ENCODE measurements around the gene BAIAP2L2.

BAIAP2L2 gene

DNA sequence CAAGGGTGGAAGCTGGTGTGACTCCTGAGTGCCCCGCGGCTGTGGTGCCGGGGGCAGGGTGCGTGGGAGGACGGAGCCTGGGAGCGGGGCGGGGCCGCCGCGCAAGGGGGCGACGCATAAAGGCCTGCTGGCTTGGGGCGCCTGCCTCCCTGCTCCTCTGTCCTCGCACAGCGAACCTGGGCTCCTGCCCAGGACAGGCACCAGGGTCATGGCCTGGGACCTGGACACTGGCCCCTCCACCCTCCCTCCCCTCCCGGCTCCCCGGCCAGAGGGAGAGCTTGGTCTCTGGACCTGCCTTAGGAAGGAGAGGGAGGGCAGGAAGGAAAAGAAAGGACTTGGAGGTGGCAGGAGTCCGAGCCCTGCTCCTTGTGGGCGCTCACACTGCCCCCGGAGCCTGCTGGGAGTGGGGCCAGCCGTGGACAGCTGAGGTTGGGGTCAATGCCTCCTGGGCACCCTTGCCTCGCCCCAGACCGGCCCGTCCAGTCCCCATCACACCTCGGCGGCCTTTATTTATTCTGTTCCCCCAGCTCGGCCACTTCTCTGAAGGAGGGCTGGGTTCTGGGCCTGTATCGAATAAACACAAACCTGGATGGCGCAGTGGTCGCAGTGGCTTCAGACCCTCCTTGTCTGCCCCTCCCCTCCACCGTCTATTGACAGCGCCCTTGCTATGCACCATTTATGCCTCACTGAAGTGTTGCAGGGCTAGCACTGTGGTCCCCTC lies 35.2 kb downstream of the BAIAP2L2 start:
- in situ Hi-C loops (cut with HindIII; ENCODE audit: low pct_ligation_motif_present, low sequenced_read_pairs): loop anchor here (25.0 kb wide), 1 partner anchor 262 kb away; no protein-coding TSS in a partner anchor
- no peak for DNase-seq
- Histone ChIP-seq H3K27ac (no peak overlapping the region), H3K4me3 (ENCODE audit: low read depth, low read length) (no peak overlapping the region), H3K27me3 (replicated peaks) (no peaks in the 10 kb centered on the region), H3K36me3 (replicated peaks) (peaks cover 3% of the 10 kb centered on the region)
- TF ChIP-seq, protein P1, sequence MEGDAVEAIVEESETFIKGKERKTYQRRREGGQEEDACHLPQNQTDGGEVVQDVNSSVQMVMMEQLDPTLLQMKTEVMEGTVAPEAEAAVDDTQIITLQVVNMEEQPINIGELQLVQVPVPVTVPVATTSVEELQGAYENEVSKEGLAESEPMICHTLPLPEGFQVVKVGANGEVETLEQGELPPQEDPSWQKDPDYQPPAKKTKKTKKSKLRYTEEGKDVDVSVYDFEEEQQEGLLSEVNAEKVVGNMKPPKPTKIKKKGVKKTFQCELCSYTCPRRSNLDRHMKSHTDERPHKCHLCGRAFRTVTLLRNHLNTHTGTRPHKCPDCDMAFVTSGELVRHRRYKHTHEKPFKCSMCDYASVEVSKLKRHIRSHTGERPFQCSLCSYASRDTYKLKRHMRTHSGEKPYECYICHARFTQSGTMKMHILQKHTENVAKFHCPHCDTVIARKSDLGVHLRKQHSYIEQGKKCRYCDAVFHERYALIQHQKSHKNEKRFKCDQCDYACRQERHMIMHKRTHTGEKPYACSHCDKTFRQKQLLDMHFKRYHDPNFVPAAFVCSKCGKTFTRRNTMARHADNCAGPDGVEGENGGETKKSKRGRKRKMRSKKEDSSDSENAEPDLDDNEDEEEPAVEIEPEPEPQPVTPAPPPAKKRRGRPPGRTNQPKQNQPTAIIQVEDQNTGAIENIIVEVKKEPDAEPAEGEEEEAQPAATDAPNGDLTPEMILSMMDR (IDR thresholded peaks at IDR 0.05; ENCODE audit: low read depth, low read length, missing control alignments): no peak

DNA sequence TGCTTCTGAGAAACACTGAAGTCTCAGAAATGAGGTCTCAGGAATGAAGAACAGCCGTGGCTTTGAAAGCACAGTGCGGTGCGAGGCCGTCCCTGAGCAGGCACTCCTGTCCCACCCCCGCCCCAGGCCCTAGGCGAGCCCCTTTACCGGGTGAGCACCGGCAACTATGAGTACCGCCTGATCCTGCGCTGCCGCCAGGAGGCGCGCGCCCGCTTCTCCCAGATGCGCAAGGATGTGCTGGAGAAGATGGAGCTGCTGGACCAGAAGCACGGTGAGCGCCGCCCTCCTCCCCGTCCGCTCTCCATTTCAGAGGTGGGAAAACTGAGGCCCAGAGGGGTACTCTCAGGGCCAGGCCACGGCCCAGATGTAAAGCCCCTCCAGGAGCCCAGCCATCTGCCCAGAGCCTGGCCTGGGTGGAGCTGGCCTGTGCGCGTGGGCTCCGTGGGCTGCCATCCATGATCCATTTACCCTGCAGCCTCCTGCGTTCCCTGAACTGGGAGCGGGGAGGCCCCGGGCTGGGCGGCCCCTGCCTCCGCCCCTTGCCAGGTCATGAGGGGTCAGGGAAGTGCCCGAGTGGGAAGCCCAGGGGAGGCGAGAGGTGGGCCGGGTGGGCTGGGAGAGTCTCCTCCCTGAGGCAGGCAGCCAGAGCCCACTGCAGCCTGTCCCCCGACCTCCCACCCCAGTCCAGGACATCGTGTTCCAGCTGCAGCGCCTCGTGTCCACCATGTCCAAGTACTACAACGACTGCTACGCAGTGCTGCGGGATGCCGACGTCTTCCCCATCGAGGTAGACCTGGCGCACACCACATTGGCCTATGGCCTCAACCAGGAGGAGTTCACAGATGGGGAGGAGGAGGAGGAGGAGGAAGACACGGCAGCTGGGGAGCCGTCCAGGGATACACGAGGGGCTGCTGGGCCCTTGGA lies 36.0 kb downstream of the BAIAP2L2 start:
- DNase-seq: no peak
- in situ Hi-C loops (cut with HindIII; ENCODE audit: low pct_ligation_motif_present, low sequenced_read_pairs): loop anchor here (25.0 kb wide), 1 partner anchor 263 kb away; no protein-coding TSS in a partner anchor
- peaks cover 3% of the 10 kb centered on the region for H3K36me3 ChIP-seq (replicated peaks)

DNA sequence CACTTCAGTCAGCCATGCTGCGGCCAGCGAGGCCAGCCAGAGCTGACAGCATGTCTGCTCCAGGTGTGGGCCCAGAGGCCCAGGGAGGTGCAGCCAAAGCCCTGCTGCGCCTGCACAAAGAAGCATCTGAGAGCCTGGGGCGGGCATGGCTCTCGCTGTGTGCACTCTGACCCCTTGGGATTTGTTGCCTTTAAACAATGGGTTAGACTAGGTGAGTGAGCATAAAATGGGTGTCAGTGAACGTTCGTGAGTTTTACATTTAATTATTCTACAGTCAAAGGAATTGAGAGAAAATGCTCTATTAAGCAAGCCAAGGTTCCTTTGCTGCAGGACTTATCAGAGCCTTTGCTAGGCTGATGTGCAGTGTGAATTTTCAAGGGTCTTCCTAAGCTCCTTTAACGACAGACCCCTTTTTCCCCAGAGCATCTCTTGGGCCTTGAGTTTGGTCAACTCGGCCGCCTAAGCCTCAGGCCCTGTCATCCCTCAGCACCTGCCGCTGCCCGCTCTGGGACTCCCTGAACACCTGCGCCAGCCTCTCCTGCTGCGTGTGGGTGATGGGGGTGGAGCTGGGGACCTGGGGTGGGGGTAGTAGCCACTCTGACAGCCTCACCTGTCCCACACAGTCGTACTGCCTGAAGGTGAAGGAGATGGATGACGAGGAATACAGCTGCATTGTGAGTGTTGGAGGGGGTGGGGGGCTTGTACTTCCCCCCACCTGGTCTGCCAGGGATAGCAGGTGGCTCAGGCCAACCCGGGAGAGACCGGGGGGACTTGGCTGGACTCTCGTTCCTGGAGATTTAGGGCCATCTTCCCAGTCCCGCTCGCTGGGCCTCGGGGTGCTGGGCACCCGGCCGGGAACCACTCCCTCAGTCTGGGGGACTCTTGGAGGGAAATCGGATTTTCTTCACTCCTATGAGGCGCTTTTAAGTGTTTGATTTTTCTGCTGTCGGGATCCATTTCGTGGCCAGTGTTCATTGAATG lies 37.0 kb downstream of the BAIAP2L2 start:
- in situ Hi-C loops (cut with HindIII; ENCODE audit: low pct_ligation_motif_present, low sequenced_read_pairs): no loop called here
- peaks cover 3% of the 10 kb centered on the region for H3K36me3 ChIP-seq (replicated peaks)
- no peak overlapping the region for H3K27ac ChIP-seq
- TF ChIP-seq, protein P1 (IDR thresholded peaks at IDR 0.05; ENCODE audit: low read depth, low read length, missing control alignments): no peak
- DNase-seq: no peak
- no peaks in the 10 kb centered on the region for H3K27me3 ChIP-seq (replicated peaks)
- H3K4me3 ChIP-seq (ENCODE audit: low read depth, low read length): no peak overlapping the region

More for the DNA sequence above, 36.0 kb downstream of the BAIAP2L2 start:
- no peak overlapping the region for H3K27ac ChIP-seq
- H3K4me3 ChIP-seq (ENCODE audit: low read depth, low read length): no peak overlapping the region
- TF ChIP-seq, protein P1 (IDR thresholded peaks at IDR 0.05; ENCODE audit: low read depth, low read length, missing control alignments): peak; percentile 79
- no peaks in the 10 kb centered on the region for H3K27me3 ChIP-seq (replicated peaks)

DNA sequence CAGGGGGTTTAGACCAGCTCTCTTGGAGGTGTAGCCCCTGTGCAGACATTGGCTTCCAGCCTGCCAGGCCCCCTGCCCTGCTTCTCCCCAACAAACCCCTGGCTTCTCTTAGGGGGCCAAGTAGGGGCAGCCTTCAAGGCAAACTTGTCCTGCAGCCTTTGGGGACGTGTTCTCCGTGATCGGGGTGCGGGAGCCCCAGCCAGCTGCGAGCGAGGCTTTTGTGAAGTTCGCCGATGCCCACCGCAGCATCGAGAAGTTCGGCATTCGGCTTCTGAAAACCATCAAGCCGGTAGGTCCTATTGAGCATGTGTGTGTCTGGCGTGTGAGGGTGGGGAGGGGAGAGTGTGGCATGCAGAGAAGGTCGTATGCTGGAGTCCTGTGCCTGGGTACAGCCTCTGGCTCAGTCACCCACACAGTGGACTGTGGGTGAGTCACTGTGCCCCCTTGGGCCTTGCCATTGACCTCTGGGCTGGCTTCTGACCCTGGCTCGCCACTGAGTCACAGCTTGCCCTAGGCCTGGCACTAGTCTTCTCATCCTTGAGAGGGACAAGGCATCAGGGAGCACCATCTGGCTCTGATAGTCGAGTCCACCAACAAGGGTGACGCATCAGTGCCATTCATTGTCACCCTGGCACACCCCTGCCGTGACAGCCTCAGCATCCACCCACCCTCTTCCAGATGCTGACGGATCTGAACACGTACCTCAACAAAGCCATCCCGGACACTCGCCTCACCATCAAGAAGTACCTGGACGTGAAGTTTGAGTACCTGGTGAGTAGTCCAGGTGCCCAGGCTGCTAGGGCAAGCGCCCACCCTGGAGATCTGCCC lies 37.9 kb downstream of the BAIAP2L2 start:
- Histone ChIP-seq H3K27me3 (replicated peaks) (no peaks in the 10 kb centered on the region), H3K27ac (no peak overlapping the region), H3K4me3 (ENCODE audit: low read depth, low read length) (no peak overlapping the region), H3K36me3 (replicated peaks) (peaks cover 3% of the 10 kb centered on the region)
- TF ChIP-seq, protein P1 (IDR thresholded peaks at IDR 0.05; ENCODE audit: low read depth, low read length, missing control alignments): no peak
- in situ Hi-C loops (cut with HindIII; ENCODE audit: low pct_ligation_motif_present, low sequenced_read_pairs): no loop called here
- DNase-seq: no peak
